Neural cell (in vitro differentiated cells): Measurements from ENCODE around the gene AP3S2. TPM values are rescaled to one million over a fixed set of nuclear protein-coding genes. Genes with fewer than 3 reads are reported as not detected.
"Not testable (repeated sequence)": the region's sequence is repeated elsewhere in the genome, so short reads cannot be mapped to it uniquely, and the experiment has no call there.

Source experiments
- H2AFZ ChIP-seq: fragments of 200-600, 300-800 bp; sonication (generic), shearing (Covaris generic); 2 replicates; pipeline ENCODE4 v1.6.0; 2014; ENCODE audit warnings: low read depth, mild to moderate bottlenecking, antibody characterized with exemption, low read length, moderate library complexity
- H3F3A ChIP-seq: fragments of 200-600 bp; shearing (Covaris generic); 2 replicates; pipeline ENCODE4 v1.6.1; 2016; ENCODE audit warnings: mild to moderate bottlenecking, moderate library complexity, mixed read lengths, antibody characterized with exemption, low read length; ENCODE audit not compliant: insufficient read depth, poor library complexity, severe bottlenecking
- H3K27ac ChIP-seq: fragments of 200-600, 300-800 bp; sonication (generic), shearing (Covaris generic); 2 replicates; pipeline ENCODE4 v1.5.1; 2014; ENCODE audit warnings: mild to moderate bottlenecking, low read length, moderate library complexity
- H3K27me3 ChIP-seq: fragments of 300-800, 200-600 bp; sonication (generic), shearing (Covaris generic); 2 replicates; pipeline ENCODE4 v1.6.0; 2014; ENCODE audit warnings: mild to moderate bottlenecking, low read depth, low read length, moderate library complexity; ENCODE audit not compliant: insufficient read depth
- H3K36me3 ChIP-seq: fragments of 300-800, 200-600 bp; sonication (generic), shearing (Covaris generic); 2 replicates; pipeline ENCODE4 v1.5.1; 2014; ENCODE audit warnings: mild to moderate bottlenecking, antibody characterized with exemption, low read length, moderate library complexity; ENCODE audit not compliant: insufficient read depth
- H3K4me2 ChIP-seq: fragments of 300-800, 200-600 bp; sonication (generic), shearing (Covaris generic); 2 replicates; pipeline ENCODE4 v1.6.0; 2014; ENCODE audit warnings: mild to moderate bottlenecking, low read length
- H3K4me3 ChIP-seq: fragments of 300-800, 200-600 bp; sonication (generic), shearing (Covaris generic); 2 replicates; pipeline ENCODE4 v1.5.1; 2014; ENCODE audit warnings: mild to moderate bottlenecking, low read length, moderate library complexity
- H3K79me2 ChIP-seq: fragments of 200-600 bp; shearing (Covaris generic); replicated peaks from 2 replicates; pipeline ENCODE4 v1.6.0; 2014; ENCODE audit warnings: mild to moderate bottlenecking, low read length, moderate library complexity; ENCODE audit not compliant: insufficient read depth
- H3K9ac ChIP-seq: fragments of 300-800, 200-600 bp; sonication (generic), shearing (Covaris generic); 2 replicates; pipeline ENCODE4 v1.6.1; 2016; ENCODE audit warnings: mild to moderate bottlenecking, low read length, mixed read lengths
- H3K9me2 ChIP-seq: fragments of 200-600 bp; shearing (Covaris generic); 2 replicates; pipeline ENCODE4 v1.6.1; 2016; ENCODE audit warnings: mild to moderate bottlenecking, low read length, mixed read lengths; ENCODE audit not compliant: insufficient read depth
- H3K9me3 ChIP-seq: fragments of 200-600, 300-800 bp; sonication (generic), shearing (Covaris generic); 2 replicates; pipeline ENCODE4 v1.6.1; 2016; ENCODE audit warnings: mild to moderate bottlenecking, mixed run types, low read length, moderate library complexity, mixed read lengths
- H4K20me1 ChIP-seq: fragments of 200-600 bp; shearing (Covaris generic); 2 replicates; pipeline ENCODE4 v1.6.1; 2016; ENCODE audit warnings: mild to moderate bottlenecking, mixed run types; ENCODE audit not compliant: insufficient read depth
- EP300 ChIP-seq: fragments of 450-650 bp; conservative IDR thresholded peaks from 2 replicates; pipeline ENCODE4 v1.6.1; 2014; ENCODE audit warnings: antibody characterized with exemption, mild to moderate bottlenecking, moderate library complexity; ENCODE audit not compliant: poor library complexity, severe bottlenecking
- EZH2 ChIP-seq: fragments of 200-600, 300-800 bp; shearing (Covaris generic), sonication (generic); IDR thresholded peaks from 2 replicates; pipeline ENCODE4 v1.6.1; 2014; ENCODE audit warnings: antibody characterized with exemption, low read length, borderline replicate concordance, mild to moderate bottlenecking; ENCODE audit not compliant: insufficient read depth, poor library complexity, severe bottlenecking
- MXI1 ChIP-seq: fragments of 450-650 bp; conservative IDR thresholded peaks from 2 replicates; pipeline ENCODE4 v1.6.1; 2014; ENCODE audit warnings: antibody characterized with exemption, mild to moderate bottlenecking; ENCODE audit not compliant: poor library complexity, severe bottlenecking
- POLR2AphosphoS5 ChIP-seq: IDR thresholded peaks from 2 replicates; pipeline ENCODE4 v1.6.1; 2012
- RAD21 ChIP-seq: fragments of 450-650 bp; conservative IDR thresholded peaks from 2 replicates; pipeline ENCODE4 v1.6.1; 2014; ENCODE audit warnings: antibody characterized with exemption, mild to moderate bottlenecking, moderate library complexity
- SMC3 ChIP-seq: fragments of 450-650 bp; conservative IDR thresholded peaks from 2 replicates; pipeline ENCODE4 v1.6.1; 2014; ENCODE audit warnings: antibody characterized with exemption, mild to moderate bottlenecking, moderate library complexity; ENCODE audit not compliant: poor library complexity
- TAF1 ChIP-seq: IDR thresholded peaks from 2 replicates; pipeline ENCODE4 v1.6.1; 2012; ENCODE audit warnings: low read depth
- polyA plus RNA-seq: library from polyadenylated mRNA; depleted of rRNA; stranded (reverse); fragments of >200 nt; gene quantifications from 2 replicates; pipeline ENCODE4 v1.2.3, GENCODE V29; 2014
- TF ChIP-seq, protein P1 (sequence below): IDR thresholded peaks from 2 replicates; pipeline ENCODE4 v1.6.1; 2012; ENCODE audit warnings: borderline replicate concordance
- TF ChIP-seq, protein P2 (sequence below): fragments of 450-650 bp; IDR thresholded peaks from 2 replicates; pipeline ENCODE4 v1.5.1; 2014; ENCODE audit warnings: antibody characterized with exemption, mild to moderate bottlenecking, moderate library complexity; ENCODE audit not compliant: poor library complexity, severe bottlenecking

AP3S2 gene
- polyA plus RNA-seq, 1 donor from 2014 or later = 47.6 TPM

DNA sequence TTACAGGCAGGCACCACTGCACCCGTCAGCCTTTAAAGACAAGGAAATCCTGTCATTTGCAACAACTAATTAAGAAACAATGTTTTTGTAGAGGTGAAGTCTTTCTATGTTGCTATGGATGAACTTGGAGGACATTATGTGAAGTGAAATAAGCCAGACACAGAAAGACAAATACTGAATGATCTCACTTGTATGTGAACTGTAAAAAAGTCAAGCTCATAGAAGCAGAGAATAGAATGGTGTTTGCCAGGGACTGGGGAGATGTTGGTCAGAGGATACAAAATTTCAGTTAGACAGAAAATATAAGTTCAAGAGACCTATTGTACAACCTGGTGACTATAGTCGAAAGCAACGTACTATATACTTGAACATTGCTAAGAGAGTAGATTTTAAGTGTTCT lies 46.1 kb upstream of the AP3S2 start:
- H3K36me3 ChIP-seq = no peaks in the 10 kb centered on the region
- no peaks in the 10 kb centered on the region for H3K9me3 ChIP-seq
- no peak overlapping the region for H2AFZ ChIP-seq
- no peaks in the 10 kb centered on the region for H4K20me1 ChIP-seq
- no peak overlapping the region for H3K9ac ChIP-seq
- no peaks in the 10 kb centered on the region for H3K9me2 ChIP-seq
- TF ChIP-seq POLR2AphosphoS5 (no peak), TAF1 (no peak), SMC3 (no peak), EZH2 (no peak), RAD21 (no peak), EP300 (no peak), MXI1 (no peak)
- TF ChIP-seq, protein P1, sequence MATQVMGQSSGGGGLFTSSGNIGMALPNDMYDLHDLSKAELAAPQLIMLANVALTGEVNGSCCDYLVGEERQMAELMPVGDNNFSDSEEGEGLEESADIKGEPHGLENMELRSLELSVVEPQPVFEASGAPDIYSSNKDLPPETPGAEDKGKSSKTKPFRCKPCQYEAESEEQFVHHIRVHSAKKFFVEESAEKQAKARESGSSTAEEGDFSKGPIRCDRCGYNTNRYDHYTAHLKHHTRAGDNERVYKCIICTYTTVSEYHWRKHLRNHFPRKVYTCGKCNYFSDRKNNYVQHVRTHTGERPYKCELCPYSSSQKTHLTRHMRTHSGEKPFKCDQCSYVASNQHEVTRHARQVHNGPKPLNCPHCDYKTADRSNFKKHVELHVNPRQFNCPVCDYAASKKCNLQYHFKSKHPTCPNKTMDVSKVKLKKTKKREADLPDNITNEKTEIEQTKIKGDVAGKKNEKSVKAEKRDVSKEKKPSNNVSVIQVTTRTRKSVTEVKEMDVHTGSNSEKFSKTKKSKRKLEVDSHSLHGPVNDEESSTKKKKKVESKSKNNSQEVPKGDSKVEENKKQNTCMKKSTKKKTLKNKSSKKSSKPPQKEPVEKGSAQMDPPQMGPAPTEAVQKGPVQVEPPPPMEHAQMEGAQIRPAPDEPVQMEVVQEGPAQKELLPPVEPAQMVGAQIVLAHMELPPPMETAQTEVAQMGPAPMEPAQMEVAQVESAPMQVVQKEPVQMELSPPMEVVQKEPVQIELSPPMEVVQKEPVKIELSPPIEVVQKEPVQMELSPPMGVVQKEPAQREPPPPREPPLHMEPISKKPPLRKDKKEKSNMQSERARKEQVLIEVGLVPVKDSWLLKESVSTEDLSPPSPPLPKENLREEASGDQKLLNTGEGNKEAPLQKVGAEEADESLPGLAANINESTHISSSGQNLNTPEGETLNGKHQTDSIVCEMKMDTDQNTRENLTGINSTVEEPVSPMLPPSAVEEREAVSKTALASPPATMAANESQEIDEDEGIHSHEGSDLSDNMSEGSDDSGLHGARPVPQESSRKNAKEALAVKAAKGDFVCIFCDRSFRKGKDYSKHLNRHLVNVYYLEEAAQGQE = no peak
- TF ChIP-seq, protein P2, sequence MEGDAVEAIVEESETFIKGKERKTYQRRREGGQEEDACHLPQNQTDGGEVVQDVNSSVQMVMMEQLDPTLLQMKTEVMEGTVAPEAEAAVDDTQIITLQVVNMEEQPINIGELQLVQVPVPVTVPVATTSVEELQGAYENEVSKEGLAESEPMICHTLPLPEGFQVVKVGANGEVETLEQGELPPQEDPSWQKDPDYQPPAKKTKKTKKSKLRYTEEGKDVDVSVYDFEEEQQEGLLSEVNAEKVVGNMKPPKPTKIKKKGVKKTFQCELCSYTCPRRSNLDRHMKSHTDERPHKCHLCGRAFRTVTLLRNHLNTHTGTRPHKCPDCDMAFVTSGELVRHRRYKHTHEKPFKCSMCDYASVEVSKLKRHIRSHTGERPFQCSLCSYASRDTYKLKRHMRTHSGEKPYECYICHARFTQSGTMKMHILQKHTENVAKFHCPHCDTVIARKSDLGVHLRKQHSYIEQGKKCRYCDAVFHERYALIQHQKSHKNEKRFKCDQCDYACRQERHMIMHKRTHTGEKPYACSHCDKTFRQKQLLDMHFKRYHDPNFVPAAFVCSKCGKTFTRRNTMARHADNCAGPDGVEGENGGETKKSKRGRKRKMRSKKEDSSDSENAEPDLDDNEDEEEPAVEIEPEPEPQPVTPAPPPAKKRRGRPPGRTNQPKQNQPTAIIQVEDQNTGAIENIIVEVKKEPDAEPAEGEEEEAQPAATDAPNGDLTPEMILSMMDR = no peak
- no peak overlapping the region for H3K4me2 ChIP-seq
- H3F3A ChIP-seq = no peaks in the 10 kb centered on the region
- no peak overlapping the region for H3K27ac ChIP-seq
- no peaks in the 10 kb centered on the region for H3K27me3 ChIP-seq
- H3K4me3 ChIP-seq = no peak overlapping the region
- H3K79me2 ChIP-seq = no peaks in the 10 kb centered on the region

DNA sequence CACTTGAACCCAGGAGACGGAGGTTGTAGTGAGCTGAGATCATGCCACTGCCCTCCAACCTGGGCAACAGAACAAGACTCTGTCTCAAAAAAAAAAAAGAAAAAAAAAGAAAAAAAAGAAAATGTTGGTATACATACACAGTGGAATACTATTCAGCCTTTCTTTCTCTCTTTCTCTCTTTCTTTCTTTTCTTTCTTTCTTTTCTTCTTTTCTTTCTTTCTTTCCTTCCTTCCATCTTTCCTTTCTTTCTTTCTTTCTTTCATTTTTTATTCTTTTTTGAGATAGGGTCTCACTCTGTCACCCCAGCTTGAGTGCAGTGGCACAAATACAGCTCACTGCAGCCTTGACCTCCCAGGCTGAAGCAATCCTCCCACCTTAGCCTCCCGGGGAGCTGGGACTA lies 45.6 kb upstream of the AP3S2 start:
- not testable (repeated sequence) for H2AFZ ChIP-seq, H3K79me2 ChIP-seq, H3K27me3 ChIP-seq, H3K4me3 ChIP-seq, H3F3A ChIP-seq, H4K20me1 ChIP-seq, H3K27ac ChIP-seq, H3K9ac ChIP-seq, H3K9me3 ChIP-seq, H3K4me2 ChIP-seq, H3K36me3 ChIP-seq, H3K9me2 ChIP-seq
